Activated gamma-delta T cell treated with anti-CD3 and anti-CD28 coated beads, Interleukin-2, amount 50 U/mL, for 16 hours (primary cell): Measurements from ENCODE around the gene SCYL1.
"Not testable (repeated sequence)": the region's sequence is repeated elsewhere in the genome, so short reads cannot be mapped to it uniquely, and the experiment has no call there.

Source experiments
- DNase-seq: peaks from one replicate; pipeline ENCODE4 v3.0.0-alpha.2; 2020; ENCODE audit warnings: low read depth

The SCYL1 gene

DNA sequence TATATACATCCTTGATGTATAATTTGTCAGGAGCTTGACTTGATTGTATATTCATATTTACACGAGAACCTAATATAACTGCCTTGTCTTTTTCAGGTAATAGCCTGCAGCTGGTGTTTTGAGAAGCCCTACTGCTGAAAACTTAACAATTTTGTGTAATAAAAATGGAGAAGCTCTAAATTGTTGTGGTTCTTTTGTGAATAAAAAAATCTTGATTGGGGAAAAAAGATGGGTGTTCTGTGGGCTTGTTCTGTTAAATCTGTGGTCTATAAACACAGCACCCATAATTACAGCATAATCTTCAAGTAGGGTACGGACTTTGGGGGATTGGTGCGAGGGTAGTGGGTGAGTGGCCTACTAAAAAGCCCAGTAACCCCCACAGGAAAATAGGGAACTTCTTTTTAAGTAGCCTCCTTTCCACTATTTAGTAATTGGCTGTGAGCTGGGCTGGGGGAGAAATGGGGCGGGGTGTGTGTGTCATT lies 18.6 kb upstream of the SCYL1 start:
- no peak for DNase-seq

DNA sequence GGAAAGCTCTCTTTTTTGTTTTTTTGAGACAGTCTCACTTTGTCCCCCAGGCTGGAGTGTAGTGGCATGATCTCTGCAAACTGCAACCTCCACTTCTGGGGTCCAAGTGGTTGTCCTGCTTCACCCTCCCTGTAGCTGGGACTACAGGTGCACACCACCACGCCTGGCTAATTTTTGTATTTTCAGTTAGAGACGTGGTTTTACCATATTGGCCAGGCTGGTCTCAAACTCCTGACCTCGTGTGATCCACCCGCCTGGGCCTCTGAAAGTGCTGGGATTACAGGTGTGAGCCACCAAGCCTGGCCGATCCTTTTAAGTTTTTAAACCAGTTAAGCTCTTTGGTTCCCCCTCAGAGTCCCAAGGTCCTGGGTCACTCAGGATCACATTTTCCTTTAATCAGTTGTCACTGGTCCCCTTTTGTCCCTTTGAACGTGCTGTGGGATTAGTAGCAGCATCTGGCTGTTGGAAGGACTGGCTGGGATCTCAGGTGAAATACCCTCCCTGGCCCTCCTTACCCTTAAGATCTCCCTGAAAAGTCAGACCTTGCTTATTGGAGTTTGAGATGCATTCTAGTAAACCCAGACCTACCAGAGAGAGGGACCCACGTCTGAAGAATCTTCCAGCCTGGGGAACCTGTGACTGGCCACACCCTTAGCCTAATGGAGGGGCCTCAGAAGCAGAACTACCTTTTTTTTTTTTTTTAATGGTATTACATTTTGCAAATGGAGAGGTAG lies 17.9 kb upstream of the SCYL1 start:
- DNase-seq = no peak

DNA sequence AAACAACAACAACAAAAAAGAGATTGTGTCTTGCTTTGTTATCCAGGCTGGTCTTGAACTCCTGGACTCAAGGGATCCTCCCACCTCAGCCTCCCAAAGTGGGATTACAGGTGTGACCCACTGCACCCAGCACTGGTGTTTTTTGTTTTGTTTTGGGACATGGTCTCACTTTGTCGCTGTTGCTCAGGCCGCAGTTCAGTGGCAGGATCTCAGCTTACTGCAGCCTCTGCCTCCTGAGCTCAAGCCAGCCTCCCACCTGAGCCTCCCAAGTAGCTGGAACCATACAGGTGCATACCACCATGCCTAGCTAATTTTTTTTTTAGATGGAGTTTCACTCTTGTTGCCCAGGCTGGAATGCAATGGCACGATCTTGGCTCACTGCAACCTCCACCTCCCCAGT lies 12.6 kb upstream of the SCYL1 start:
- DNase-seq = not testable (repeated sequence)

GRCh38 chr11:65516135-65516968 lies 8.5 kb upstream of the SCYL1 start:
- DNase-seq = no peak

DNA sequence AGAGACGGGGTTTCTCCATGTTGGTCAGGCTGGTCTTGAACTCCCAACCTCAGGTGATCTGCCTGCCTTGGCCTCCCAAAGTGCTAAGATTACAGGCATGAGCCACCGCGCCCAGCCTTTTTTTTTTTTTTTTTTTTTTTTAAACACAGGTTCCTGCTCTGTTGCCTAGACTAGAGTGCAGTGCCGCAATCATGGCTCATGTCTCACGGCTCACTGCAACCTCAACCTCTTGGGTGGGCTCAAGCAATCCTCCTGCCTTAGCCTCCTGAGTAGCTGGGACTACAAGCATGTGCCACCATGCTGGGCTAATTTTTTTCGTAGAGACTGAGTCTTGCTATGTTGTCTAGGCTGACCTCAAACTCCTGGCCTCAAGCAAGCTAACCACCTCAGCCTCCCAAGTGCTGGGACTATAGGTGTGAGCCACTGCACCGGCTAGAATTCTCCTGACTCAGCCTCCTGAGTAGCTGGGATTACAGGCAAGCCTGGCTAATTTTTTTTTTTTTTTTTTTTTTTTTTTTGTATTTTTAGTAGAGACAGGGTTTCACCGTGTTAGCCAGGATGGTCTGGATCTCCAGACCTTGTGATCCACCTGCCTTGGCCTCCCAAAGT lies 5.8 kb upstream of the SCYL1 start:
- DNase-seq = not testable (repeated sequence)

DNA sequence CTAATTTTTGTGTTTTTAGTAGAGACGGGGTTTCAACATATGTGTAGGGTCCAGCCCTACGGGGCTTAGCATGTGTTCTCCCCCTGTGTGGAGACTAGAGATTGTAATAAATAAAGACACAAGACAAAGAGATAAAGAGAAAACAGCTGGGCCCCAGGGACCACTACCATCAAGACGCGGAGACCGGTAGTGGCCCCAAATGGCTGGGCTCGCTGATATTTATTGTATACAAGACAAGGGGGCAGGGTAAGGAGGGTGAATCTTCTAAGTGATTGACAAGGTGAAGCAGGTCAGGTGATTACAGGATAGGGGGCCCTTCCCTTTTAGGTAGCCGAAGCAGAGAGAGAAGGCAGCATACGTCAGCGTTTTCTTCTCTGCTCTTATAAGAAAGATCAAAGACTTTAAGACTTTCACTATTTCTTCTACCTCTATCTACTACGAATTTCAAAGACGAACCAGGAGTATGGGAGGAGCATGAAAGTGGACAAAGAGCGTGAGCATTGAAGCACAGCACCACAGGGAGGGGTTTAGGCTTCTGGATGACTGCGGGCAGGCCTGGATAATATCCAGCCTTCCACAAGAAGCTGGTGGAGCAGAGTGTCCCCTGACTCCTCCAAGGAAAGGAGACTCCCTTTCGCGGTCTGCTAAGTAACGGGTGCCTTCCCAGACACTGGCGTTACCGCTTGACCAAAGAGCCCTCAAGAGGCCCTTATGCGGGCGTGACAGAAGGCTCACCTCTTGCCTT lies 2.9 kb upstream of the SCYL1 start:
- not testable (repeated sequence) for DNase-seq

DNA sequence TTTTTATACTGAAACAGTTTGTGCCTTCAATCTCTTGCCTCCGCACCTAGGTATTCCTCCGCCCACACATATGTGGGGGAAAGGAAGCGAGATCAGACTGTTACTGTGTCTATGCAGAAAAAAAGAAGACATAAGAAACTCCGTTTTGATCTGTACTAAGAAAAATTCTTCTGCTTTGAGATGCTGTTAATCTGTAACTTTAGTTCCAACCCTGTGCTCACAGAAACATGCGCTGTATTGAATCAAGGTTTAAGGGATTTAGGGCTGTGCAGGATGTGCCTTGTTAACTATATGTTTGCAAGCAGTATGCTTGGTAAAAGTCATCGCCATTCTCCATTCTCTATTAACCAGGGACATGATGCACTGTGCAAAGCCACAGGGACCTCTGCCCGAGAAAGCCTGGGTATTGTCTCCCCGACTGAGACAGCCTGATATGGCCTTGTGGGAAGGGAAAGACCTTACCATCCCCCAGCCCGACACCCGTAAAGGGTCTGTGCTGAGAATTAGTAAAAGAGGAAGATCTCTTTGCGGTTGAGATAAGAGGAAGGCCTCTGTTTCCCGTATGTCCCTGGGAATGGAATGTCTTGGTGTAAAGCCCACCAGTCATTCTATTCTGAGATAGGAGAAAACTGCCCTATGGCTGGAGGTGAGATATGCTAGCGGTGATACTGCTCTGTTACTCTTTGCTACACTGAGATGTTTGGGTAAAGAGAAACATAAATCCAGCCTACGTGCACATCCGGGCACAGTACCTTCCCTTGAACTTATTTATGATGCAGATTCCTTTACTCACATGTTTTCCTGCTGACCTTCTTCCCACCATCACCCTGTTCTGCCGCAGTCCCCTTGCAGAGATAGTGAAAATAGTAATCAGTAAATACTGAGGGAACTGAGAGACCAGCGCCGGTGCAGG lies 1.9 kb upstream of the SCYL1 start:
- DNase-seq = not testable (repeated sequence)

DNA sequence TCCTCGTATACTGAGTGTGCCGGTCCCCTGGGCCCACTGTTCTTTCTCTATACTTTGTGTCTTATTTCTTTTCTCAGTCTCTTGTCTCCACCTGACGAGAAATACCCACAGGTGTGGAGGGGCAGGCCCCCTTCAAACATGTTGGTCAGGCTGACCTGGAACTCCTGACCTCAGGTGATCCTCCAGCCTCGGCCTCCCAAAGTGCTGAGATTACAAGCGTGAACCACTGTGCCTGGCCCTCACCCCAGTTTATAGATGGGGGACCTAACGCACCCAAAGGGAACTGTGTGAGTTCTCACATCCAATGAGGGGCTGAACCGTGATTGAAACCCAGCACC lies 1.3 kb upstream of the SCYL1 start:
- DNase-seq = not testable (repeated sequence)

DNA sequence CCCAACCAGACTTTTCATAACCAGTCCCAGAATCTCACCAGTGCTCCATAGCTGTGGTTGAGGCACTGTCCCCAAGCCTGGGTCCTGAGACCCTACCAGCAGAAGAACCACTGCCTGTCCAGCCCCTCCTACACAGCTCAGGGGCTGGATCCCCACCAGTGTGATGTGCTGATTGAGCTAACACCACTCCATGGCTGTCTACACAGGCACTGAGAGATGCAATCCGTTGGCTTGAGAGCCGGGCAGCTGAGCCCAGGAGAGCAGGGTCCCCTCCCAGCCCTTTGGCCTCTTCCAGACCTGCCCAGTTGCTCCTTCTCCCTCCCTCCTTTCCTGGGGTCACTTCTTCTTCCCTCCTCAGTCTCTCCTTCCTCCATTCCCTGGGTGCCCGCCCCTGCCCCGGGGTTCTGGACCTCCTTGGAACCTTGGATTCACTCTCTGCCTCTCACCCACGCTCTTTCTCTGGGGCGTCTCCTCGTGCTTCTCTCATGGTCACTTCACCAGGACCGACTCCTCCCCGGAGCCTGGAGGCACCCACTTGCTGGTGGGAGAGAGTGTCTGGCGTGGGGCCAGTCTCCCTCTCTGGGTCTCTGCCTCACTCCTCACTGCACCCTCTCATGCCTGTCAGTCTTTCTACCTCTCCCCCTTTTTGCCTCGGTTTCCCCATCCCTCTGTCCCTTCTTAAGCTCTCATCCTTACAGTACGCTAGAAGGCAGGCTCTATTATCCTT lies 706 bp upstream of the SCYL1 start:
- no peak for DNase-seq

- DNase-seq = no peak
These were observed 930 bp downstream of the SCYL1 start for GRCh38 chr11:65525546-65526480.

DNA sequence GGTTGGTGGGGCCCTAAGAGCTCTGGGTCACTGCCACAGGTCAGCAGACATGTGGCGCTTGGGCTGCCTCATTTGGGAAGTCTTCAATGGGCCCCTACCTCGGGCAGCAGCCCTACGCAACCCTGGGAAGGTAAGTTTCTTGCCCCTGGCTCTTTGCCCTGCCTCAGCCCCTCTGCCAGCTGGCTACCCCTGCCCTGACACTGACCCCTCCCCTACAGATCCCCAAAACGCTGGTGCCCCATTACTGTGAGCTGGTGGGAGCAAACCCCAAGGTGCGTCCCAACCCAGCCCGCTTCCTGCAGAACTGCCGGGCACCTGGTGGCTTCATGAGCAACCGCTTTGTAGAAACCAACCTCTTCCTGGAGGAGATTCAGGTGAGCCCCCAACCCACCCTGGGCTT lies 1.9 kb downstream of the SCYL1 start:
- no peak for DNase-seq

GRCh38 chr11:65528819-65529350 lies 4.0 kb downstream of the SCYL1 start:
- DNase-seq = no peak

DNA sequence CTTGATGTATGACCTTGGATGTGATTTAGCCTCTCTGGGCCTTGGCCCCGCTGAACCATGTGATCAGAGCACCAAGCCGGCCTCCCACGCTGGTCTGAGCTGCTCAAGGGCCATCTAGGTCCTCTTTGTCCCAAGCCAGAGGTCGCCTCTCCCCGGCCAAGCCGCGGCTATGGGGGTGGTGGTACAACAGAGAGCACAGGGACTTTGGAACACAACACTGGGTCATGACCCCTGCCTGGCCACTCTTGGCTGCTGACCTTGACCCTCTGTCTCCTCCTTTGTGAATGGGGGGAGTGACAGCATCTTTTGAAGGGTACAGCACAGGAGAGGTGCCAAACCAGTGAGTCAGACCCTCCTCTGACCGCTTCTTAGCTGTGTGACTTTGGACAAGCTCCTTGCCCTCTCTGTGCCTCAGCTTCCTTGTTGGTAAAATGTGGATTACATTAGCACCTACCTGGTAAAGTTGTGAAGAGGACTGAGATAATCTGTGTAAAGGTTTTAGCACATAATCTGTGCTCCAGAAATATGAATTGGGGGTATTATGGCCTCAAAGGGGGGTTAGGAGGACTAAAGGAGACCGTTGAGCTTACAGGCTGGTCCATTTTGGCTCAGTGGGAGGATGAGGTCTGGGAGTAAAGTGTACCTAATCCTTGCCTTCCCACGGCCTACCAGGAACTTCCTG lies 4.7 kb downstream of the SCYL1 start:
- no peak for DNase-seq

GRCh38 chr11:65530157-65530496 lies 5.2 kb downstream of the SCYL1 start:
- no peak for DNase-seq

GRCh38 chr11:65532388-65533064 lies 7.6 kb downstream of the SCYL1 start:
- DNase-seq = no peak

DNA sequence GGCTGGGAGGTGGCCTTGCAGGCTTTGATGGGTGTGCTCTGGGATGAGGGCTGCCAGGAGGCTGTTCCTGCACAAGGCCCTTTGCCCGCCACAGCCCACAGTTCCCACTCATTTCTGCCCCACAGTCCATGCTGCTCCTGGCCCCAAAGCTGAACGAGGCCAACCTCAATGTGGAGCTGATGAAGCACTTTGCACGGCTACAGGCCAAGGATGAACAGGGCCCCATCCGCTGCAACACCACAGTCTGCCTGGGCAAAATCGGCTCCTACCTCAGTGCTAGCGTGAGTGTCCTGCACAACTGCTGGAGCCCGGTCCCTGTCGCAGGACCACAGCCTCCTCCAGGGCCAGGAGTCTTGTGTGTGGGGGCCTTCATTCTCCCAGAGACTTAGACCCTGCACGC lies 10.2 kb downstream of the SCYL1 start:
- no peak for DNase-seq

DNA sequence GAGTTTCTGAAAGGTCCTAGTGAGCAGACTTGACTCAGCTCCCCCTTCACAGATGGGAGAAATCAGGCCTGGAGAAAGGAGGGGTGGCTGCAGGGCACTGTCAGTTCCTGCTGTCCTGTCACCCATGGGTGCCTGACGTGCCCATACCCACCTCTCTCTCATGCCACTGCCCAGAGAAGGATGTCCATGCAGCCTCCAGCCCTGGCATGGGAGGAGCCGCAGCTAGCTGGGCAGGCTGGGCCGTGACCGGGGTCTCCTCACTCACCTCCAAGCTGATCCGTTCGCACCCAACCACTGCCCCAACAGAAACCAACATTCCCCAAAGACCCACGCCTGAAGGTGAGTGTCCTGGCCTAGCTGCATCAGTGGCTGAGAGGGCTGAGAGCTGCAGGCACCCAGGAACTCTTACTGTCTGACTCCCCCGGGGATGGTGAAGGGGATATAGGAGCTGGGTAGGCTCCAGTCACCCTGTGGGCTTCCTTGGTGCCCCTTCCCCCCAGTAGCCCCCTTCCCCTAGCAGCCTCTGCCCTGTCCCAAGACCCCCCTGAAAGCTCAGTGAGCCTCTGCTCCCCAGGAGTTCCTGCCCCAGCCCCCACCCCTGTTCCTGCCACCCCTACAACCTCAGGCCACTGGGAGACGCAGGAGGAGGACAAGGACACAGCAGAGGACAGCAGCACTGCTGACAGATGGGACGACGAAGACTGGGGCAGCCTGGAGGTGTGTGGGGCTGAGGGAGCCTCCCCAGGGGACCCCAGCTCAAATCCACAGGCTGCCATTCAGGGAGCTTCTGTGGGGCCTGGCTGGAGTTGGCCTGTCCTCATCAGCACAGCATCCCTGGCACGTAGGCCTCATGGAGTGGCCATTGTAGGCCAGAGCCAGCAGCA lies 11.8 kb downstream of the SCYL1 start:
- no peak for DNase-seq
